Brain microvascular endothelial cell (primary cell): Measurements from ENCODE around the gene OR13C8.

Experiments used
- DNase-seq: peaks from one replicate; pipeline ENCODE4 v3.0.0-alpha.2; 2020
- H3K27ac ChIP-seq: fragments of 250-450 bp; sonication (Bioruptor Pico); 2 replicates; pipeline ENCODE4 v1.5.1; 2020; ENCODE audit warnings: mild to moderate bottlenecking, moderate library complexity
- H3K27me3 ChIP-seq: fragments of 250-450 bp; sonication (Bioruptor Pico); replicated peaks from 2 replicates; pipeline ENCODE4 v1.5.1; 2020; ENCODE audit warnings: mild to moderate bottlenecking
- H3K36me3 ChIP-seq: fragments of 250-450 bp; sonication (Bioruptor Pico); replicated peaks from 2 replicates; pipeline ENCODE4 v1.5.1; 2020; ENCODE audit warnings: mild to moderate bottlenecking
- H3K4me3 ChIP-seq: 2 replicates; pipeline ENCODE4 v1.5.1; 2011; ENCODE audit warnings: low read depth, mild to moderate bottlenecking, control low read depth, low read length, moderate library complexity
- in situ Hi-C: cut with HindIII; loops from 2 replicates; pipeline ENCODE4 v1.10.0; 2017; ENCODE audit warnings: low sequenced_read_pairs, low pct_ligation_motif_present
- TF ChIP-seq, protein P1 (sequence below): IDR thresholded peaks from 2 replicates; pipeline ENCODE4 v1.5.1; 2011; ENCODE audit warnings: low read depth, mild to moderate bottlenecking, moderate library complexity, low read length, control low read depth, inconsistent platforms; ENCODE audit errors: missing control alignments

Gene OR13C8

DNA sequence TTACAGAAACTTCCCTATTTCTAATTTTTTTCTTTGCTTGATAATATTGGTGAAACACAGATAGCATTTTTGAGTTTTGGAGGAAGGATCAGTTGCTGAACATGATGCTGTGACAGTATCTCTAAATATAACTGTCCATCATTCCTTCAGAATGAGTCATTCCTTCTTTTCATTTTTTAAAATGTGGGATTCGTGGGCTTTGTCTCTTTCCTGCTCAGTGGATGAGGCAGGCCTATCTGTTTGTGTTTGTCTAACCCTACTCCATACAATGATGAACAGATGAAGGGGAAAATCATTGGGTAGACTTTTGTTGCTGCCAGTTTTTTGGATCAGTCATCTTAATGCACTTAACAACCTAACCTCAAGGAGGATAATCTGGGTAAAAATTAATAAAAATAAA, 15.7 kb upstream of the OR13C8 start:
- in situ Hi-C loops = no loop called here
- TF ChIP-seq, protein P1, sequence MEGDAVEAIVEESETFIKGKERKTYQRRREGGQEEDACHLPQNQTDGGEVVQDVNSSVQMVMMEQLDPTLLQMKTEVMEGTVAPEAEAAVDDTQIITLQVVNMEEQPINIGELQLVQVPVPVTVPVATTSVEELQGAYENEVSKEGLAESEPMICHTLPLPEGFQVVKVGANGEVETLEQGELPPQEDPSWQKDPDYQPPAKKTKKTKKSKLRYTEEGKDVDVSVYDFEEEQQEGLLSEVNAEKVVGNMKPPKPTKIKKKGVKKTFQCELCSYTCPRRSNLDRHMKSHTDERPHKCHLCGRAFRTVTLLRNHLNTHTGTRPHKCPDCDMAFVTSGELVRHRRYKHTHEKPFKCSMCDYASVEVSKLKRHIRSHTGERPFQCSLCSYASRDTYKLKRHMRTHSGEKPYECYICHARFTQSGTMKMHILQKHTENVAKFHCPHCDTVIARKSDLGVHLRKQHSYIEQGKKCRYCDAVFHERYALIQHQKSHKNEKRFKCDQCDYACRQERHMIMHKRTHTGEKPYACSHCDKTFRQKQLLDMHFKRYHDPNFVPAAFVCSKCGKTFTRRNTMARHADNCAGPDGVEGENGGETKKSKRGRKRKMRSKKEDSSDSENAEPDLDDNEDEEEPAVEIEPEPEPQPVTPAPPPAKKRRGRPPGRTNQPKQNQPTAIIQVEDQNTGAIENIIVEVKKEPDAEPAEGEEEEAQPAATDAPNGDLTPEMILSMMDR = no peak
- no peaks in the 10 kb centered on the region for H3K36me3 ChIP-seq
- H3K27ac ChIP-seq = no peak overlapping the region
- no peaks in the 10 kb centered on the region for H3K27me3 ChIP-seq
- peak; percentile 51 for DNase-seq
- no peak overlapping the region for H3K4me3 ChIP-seq

GRCh38 chr9:104555521-104555920, 13.4 kb upstream of the OR13C8 start:
- no peak for DNase-seq
- Histone ChIP-seq H3K36me3 (no peaks in the 10 kb centered on the region), H3K27me3 (no peaks in the 10 kb centered on the region), H3K27ac (no peak overlapping the region), H3K4me3 (no peak overlapping the region)
- in situ Hi-C loops = no loop called here
- TF ChIP-seq, protein P1 = no peak

- TF ChIP-seq, protein P1 = no peak
- no peak for DNase-seq
- Histone ChIP-seq H3K27me3 (no peaks in the 10 kb centered on the region), H3K27ac (no peak overlapping the region), H3K4me3 (no peak overlapping the region), H3K36me3 (no peaks in the 10 kb centered on the region)
- in situ Hi-C loops = no loop called here
These were observed 11.9 kb upstream of the OR13C8 start for GRCh38 chr9:104556830-104557634.

DNA sequence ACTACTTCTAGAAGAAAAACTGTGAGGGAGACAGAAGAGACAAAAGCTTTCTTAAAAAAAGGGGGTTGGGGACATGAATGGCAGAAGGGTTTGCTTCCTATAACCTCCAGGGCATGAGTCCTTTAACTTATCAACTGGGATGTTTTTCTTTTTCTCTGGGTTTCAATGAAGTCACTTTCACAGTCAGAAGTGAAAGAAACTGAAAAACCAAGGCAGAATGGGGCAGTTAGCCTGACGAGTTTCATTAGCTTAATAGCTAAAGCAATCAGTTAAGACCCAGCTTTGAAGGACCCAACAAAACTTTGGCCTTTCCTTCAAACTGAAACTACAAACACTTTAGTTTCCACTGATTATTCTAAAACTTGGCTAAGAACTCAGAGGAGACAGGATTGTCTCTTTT, 4.6 kb upstream of the OR13C8 start:
- Histone ChIP-seq H3K27me3 (no peaks in the 10 kb centered on the region), H3K27ac (no peak overlapping the region), H3K4me3 (no peak overlapping the region), H3K36me3 (no peaks in the 10 kb centered on the region)
- in situ Hi-C loops = no loop called here
- TF ChIP-seq, protein P1 = no peak
- no peak for DNase-seq

- H3K4me3 ChIP-seq = no peak overlapping the region
- in situ Hi-C loops = no loop called here
- TF ChIP-seq, protein P1 = no peak
- H3K36me3 ChIP-seq = no peaks in the 10 kb centered on the region
- H3K27me3 ChIP-seq = no peaks in the 10 kb centered on the region
- H3K27ac ChIP-seq = no peak overlapping the region
- no peak for DNase-seq
These were observed 3.6 kb downstream of the OR13C8 start for GRCh38 chr9:104572612-104573011.

- no peak for DNase-seq
- no peaks in the 10 kb centered on the region for H3K27me3 ChIP-seq
- no peaks in the 10 kb centered on the region for H3K36me3 ChIP-seq
- TF ChIP-seq, protein P1 = no peak
- no peak overlapping the region for H3K27ac ChIP-seq
- in situ Hi-C loops = no loop called here
- no peak overlapping the region for H3K4me3 ChIP-seq
These were observed 6.5 kb downstream of the OR13C8 start for GRCh38 chr9:104575456-104575855.
